ENCODE data around the gene RPS29. TPM values are rescaled to one million over a fixed set of nuclear protein-coding genes. Genes with fewer than 3 reads are reported as not detected.

The RPS29 gene
- total RNA-seq, 1 experiment from 2014 or later, result 866 TPM

- Histone ChIP-seq H3K36me3 (ENCODE audit: control insufficient read depth, insufficient read depth, low read length) (no peaks in the 10 kb centered on the region), H3K27ac (ENCODE audit: low read length) (no peak overlapping the region), H3K27me3 (ENCODE audit: control insufficient read depth, insufficient read depth, low read length) (no peaks in the 10 kb centered on the region), H3K4me3 (ENCODE audit: low read depth in 2 of 2, low read length in 2 of 2) (no peak overlapping the region), H3K9me3 (ENCODE audit: control insufficient read depth, insufficient read depth, low read depth, low read length) (no peaks in the 10 kb centered on the region), H3K4me1 (ENCODE audit: control insufficient read depth, insufficient read depth, low read length) (no peaks in the 10 kb centered on the region)
- ChIA-PET POLR2A (no interaction called here), CTCF (interaction anchor here (0.6 kb wide), 1 partner anchor 94 kb away, joined by 3 read pairs; no protein-coding TSS in a partner anchor)
- ATAC-seq, result no peak
- in situ Hi-C loops (cut with HindIII; ENCODE audit: low pct_unique_long_range_greater_than_20kb, low sequenced_read_pairs) (no loop called here), intact Hi-C loops (cut with micrococcal nuclease; ENCODE audit: unreplicated experiment) (no loop called here)
- BruUV-seq (replicated peaks), result no TSS peak
- DNase-seq (ENCODE audit: low read depth, low spot score), result no peak
- TF ChIP-seq REST (IDR thresholded peaks at IDR 0.05; ENCODE audit: insufficient read depth in 1 of 2, low read depth in 2 of 2, low read length in 1 of 2), result no peak
- TF ChIP-seq TCF7L2 (IDR thresholded peaks at IDR 0.05; ENCODE audit: low read depth, low read length), result no peak
- TF ChIP-seq CTCF (IDR thresholded peaks at IDR 0.05), result no peak
- no peak for TF ChIP-seq POLR2AphosphoS5 (IDR thresholded peaks at IDR 0.05; ENCODE audit: low read depth, low read length)
- no peak for TF ChIP-seq SIN3A (IDR thresholded peaks at IDR 0.05; ENCODE audit: borderline replicate concordance, insufficient read depth, low read depth, low read length)
Observed at GRCh38 chr14:49546766-49547165, 39.4 kb downstream of the RPS29 start.

DNA sequence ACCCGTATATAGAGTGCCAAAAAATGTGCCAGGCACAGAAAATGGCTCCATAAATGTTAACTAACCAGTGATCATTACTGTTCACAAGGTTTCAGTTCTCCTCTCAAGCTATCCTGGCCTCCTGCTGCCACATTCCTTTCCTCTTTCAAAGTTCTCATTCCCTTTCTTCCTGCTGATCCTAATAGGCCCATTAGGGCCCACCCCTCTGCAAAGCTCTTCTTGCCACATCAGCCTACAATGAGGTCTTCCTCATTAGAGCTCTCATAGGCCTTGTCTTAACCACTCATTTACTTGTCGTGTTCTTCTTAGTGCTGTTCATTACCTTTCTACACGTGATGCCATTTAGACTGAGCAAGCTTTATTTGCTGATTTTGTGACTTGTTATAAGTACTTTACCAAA is 40.5 kb downstream of the RPS29 start:
- Histone ChIP-seq H3K4me1 (ENCODE audit: control insufficient read depth, insufficient read depth, low read length) (no peaks in the 10 kb centered on the region), H3K27me3 (ENCODE audit: control insufficient read depth, insufficient read depth, low read length) (no peaks in the 10 kb centered on the region), H3K4me3 (ENCODE audit: low read depth in 2 of 2, low read length in 2 of 2) (no peak overlapping the region), H3K9me3 (ENCODE audit: control insufficient read depth, insufficient read depth, low read depth, low read length) (no peaks in the 10 kb centered on the region), H3K36me3 (ENCODE audit: control insufficient read depth, insufficient read depth, low read length) (no peaks in the 10 kb centered on the region), H3K27ac (ENCODE audit: low read length) (no peak overlapping the region)
- TF ChIP-seq TCF7L2 (IDR thresholded peaks at IDR 0.05; ENCODE audit: low read depth, low read length), result no peak
- no peak for TF ChIP-seq SIN3A (IDR thresholded peaks at IDR 0.05; ENCODE audit: borderline replicate concordance, insufficient read depth, low read depth, low read length)
- TF ChIP-seq CTCF (IDR thresholded peaks at IDR 0.05), result no peak
- no peak for TF ChIP-seq POLR2AphosphoS5 (IDR thresholded peaks at IDR 0.05; ENCODE audit: low read depth, low read length)
- TF ChIP-seq REST (IDR thresholded peaks at IDR 0.05; ENCODE audit: insufficient read depth in 1 of 2, low read depth in 2 of 2, low read length in 1 of 2), result no peak
- DNase-seq (ENCODE audit: low read depth, low spot score) (no peak), ATAC-seq (no peak)
- BruUV-seq (replicated peaks), result no TSS peak
- POLR2A ChIA-PET, result no interaction called here
- CTCF ChIA-PET, result no interaction called here
- intact Hi-C loops (cut with micrococcal nuclease; ENCODE audit: unreplicated experiment) (no loop called here), in situ Hi-C loops (cut with HindIII; ENCODE audit: low pct_unique_long_range_greater_than_20kb, low sequenced_read_pairs) (no loop called here)

Data from Panc1 (cell line).